Measurements from ENCODE around the gene FHOD3.

The FHOD3 gene

DNA sequence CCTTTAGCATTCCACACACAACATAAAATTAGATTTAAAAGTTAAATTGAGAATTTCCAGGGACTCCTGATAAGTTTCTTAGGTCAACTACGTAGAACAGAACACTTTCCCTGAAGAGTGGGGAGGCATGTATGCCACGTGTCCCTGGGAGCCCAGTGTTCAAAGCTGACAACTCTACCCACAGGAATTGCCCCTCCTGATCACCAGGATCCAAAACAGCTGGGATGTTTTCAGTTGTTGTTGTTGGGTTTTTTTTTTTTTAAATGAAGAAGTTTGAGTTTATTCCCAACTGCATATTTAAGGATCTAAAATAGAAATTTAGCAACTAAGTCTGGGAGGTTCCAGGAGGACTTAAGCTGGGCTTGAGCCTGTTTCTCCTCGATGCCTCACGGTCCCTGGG, 430.8 kb downstream of the FHOD3 start:
- in situ Hi-C loops (cut with HindIII; ENCODE audit: low sequenced_read_pairs) = no loop called here
- TF ChIP-seq, protein P1, sequence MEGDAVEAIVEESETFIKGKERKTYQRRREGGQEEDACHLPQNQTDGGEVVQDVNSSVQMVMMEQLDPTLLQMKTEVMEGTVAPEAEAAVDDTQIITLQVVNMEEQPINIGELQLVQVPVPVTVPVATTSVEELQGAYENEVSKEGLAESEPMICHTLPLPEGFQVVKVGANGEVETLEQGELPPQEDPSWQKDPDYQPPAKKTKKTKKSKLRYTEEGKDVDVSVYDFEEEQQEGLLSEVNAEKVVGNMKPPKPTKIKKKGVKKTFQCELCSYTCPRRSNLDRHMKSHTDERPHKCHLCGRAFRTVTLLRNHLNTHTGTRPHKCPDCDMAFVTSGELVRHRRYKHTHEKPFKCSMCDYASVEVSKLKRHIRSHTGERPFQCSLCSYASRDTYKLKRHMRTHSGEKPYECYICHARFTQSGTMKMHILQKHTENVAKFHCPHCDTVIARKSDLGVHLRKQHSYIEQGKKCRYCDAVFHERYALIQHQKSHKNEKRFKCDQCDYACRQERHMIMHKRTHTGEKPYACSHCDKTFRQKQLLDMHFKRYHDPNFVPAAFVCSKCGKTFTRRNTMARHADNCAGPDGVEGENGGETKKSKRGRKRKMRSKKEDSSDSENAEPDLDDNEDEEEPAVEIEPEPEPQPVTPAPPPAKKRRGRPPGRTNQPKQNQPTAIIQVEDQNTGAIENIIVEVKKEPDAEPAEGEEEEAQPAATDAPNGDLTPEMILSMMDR (IDR thresholded peaks at IDR 0.05; ENCODE audit: low read depth, low read length) = no peak
- DNase-seq (ENCODE audit: low read depth, low spot score) = no peak

DNA sequence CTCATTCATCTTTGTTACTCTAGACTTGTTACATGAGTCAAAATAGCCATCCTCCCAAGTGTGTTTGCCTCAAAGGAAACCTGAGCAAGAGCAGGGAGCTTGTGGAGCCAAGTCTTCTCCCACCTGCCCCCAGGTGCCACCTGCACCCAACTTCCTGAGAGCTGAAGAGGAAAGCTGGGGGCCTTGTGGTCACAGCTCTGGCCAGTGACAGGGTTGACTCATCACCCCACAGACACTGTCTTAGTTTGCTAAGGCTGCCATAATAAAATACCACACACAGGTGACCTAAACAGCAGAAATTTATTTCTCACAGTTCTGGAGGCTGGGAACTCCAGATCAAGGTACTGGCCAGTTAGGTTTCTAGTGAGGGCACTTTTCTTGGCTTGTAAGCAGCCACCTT, 431.7 kb downstream of the FHOD3 start:
- DNase-seq (ENCODE audit: low read depth, low spot score) = no peak
- in situ Hi-C loops (cut with HindIII; ENCODE audit: low sequenced_read_pairs) = no loop called here
- TF ChIP-seq, protein P1 (IDR thresholded peaks at IDR 0.05; ENCODE audit: low read depth, low read length) = no peak
- H3K4me3 ChIP-seq (ENCODE audit: low read depth, low read length) = no peak overlapping the region

More for the DNA sequence above, 430.8 kb downstream of the FHOD3 start:
- no peak overlapping the region for H3K4me3 ChIP-seq (ENCODE audit: low read depth, low read length)

DNA sequence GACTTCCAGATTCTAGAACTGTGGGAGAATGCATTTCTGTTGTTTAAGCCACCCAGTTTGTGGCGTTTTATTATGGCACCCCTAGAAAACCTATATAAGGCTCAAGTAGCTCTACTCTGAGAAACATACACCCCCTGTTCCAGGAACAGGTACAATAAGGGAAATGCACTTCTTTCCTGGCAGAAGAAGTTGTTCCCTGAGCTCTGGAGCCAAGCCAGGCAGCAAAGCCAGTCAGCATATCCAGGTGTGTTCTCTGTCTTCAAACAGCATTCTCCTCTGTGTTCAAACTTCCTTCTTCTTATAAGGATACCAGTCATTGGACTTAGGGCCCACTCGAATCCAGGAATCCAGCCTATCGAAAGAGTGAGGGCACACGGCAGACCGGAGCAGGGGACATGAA, 434.8 kb downstream of the FHOD3 start:
- no peak for DNase-seq (ENCODE audit: low read depth, low spot score)
- TF ChIP-seq, protein P1 (IDR thresholded peaks at IDR 0.05; ENCODE audit: low read depth, low read length) = no peak
- in situ Hi-C loops (cut with HindIII; ENCODE audit: low sequenced_read_pairs) = no loop called here
- no peak overlapping the region for H3K4me3 ChIP-seq (ENCODE audit: low read depth, low read length)

DNA sequence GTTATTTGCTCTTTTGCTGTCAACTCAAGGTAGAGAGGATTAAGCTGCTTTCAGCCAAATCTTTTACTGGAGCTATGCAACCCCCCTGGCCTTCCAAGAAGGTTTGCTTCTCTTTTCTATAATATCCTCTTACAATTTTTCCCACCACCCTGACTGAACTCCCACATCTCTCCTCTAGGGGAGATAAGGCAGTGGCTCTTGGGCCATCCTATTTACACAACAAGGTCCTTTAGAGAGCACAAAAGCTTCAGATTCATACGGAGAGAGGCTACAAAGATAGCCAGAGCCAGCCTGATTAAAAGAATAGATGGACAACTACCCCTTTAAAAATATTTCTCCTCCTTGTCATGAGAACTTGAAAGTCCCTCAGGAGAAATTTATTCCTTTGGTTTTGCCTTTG, 435.6 kb downstream of the FHOD3 start:
- no peak overlapping the region for H3K4me3 ChIP-seq (ENCODE audit: low read depth, low read length)
- TF ChIP-seq, protein P1 (IDR thresholded peaks at IDR 0.05; ENCODE audit: low read depth, low read length) = no peak
- in situ Hi-C loops (cut with HindIII; ENCODE audit: low sequenced_read_pairs) = no loop called here
- DNase-seq (ENCODE audit: low read depth, low spot score) = no peak

DNA sequence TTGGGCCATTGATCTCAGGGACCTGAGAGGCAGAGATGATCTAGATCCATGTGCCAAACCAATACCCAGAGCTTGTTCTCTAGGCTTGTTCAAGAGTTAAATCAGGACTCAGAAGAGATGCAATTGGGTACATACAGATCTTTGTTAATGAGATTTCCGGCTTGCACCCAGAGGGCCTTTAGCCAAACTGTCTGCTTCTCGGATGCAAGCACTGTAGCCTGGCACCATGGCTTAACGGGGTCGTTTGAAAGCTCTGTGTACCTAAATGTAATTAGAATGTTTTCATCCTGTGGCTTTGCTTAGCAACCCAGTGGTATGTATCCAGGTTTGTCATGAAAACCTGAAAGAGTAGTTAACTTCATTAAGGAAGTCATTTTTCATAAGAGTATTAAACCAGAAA, 437.1 kb downstream of the FHOD3 start:
- H3K4me3 ChIP-seq (ENCODE audit: low read depth, low read length) = no peak overlapping the region
- in situ Hi-C loops (cut with HindIII; ENCODE audit: low sequenced_read_pairs) = no loop called here
- no peak for DNase-seq (ENCODE audit: low read depth, low spot score)
- TF ChIP-seq, protein P1 (IDR thresholded peaks at IDR 0.05; ENCODE audit: low read depth, low read length) = no peak

DNA sequence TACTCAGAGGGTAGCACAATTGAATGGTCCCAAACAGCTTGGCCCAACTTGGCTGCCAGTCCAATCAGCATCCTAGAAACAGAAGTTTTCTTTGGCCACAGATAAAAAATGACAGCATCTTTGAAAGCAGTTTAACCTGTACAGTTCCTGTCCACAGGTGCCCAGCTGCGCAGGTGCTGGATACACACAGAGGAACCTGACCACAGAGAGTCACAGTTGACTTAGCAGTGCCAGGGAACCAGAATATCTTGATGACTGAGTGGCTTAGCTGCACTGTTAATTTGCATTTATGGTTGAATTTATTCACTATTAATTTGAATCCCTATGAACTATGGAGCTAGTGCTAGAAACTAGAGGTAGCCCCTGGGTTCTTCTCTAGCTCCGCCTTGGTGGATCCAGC, 437.6 kb downstream of the FHOD3 start:
- TF ChIP-seq, protein P1 (IDR thresholded peaks at IDR 0.05; ENCODE audit: low read depth, low read length) = no peak
- in situ Hi-C loops (cut with HindIII; ENCODE audit: low sequenced_read_pairs) = no loop called here
- DNase-seq (ENCODE audit: low read depth, low spot score) = no peak
- no peak overlapping the region for H3K4me3 ChIP-seq (ENCODE audit: low read depth, low read length)

DNA sequence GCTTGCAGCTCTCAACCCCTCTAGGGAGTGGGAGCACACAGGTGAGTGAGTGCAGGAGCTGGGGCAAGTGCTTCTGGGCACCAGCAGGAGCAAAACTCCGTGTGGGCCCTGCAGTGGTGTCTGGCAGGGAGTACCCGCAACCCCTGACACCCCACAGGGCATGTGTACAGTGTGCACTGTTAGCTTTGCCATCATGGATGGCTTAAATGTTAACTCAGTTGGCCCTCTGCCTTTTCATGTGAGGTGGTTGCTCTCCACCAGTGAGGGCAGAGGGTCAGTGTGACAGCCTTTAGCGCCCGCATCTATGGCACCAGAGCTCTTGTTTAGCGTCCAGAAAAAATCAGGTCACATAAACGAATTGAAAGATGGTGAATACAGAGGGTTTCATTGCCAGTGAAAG, 438.6 kb downstream of the FHOD3 start:
- DNase-seq (ENCODE audit: low read depth, low spot score) = no peak
- TF ChIP-seq, protein P1 (IDR thresholded peaks at IDR 0.05; ENCODE audit: low read depth, low read length) = no peak
- in situ Hi-C loops (cut with HindIII; ENCODE audit: low sequenced_read_pairs) = no loop called here
- H3K4me3 ChIP-seq (ENCODE audit: low read depth, low read length) = no peak overlapping the region

All from astrocyte of the spinal cord (primary cell).